ENCODE measurements around the gene NYAP1.

NYAP1 gene

DNA sequence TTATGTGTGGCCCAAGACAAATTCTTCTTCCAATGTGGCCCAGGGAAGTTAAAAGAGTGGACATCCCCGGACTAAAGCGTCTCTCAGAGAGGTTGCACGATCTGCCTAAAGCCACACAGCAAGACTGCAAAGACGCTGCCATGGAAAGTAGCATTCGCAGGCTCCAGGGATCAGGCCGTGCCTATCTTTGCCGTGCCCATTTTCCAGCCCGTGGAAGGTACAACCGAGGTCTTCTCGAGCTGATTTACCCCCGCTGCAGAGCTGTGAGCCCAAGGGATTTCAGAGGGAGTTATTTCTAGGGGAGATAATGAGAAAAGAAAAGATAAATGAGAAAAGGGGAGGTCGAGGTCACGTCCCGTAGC, 1.0 kb upstream of the NYAP1 start:
- peaks cover 6% of the 10 kb centered on the region for H4K20me1 ChIP-seq (ENCODE audit: insufficient read depth, low read length)
- peaks cover 16% of the 10 kb centered on the region for H3K79me2 ChIP-seq (ENCODE audit: insufficient read depth, low read length)
- peak overlapping the region; percentile 65 for H3K9ac ChIP-seq (ENCODE audit: low read depth, low read length)
- peaks cover 7% of the 10 kb centered on the region for H3K27me3 ChIP-seq (ENCODE audit: insufficient read depth, low read length, poor library complexity)
- H2AFZ ChIP-seq (ENCODE audit: low read depth, low read length) = peak overlapping the region; percentile 71
- H3K27ac ChIP-seq (ENCODE audit: low read length) = peak overlapping the region; percentile 20; the same call in 1 of the 2 replicates
- DNase-seq = no peak
- peak overlapping the region; percentile 28 to 66; a peak in 3 of 4 replicates for H3K4me3 ChIP-seq (ENCODE audit: low read depth in 1 of 2, low read length in 2 of 2)
- H3K9me3 ChIP-seq (ENCODE audit: insufficient read depth, low read length, severe bottlenecking) = no peaks in the 10 kb centered on the region
- H3K36me3 ChIP-seq (ENCODE audit: insufficient read depth, low read length) = no peaks in the 10 kb centered on the region; the same call in 1 of the 2 replicates
- TF ChIP-seq, protein P1, sequence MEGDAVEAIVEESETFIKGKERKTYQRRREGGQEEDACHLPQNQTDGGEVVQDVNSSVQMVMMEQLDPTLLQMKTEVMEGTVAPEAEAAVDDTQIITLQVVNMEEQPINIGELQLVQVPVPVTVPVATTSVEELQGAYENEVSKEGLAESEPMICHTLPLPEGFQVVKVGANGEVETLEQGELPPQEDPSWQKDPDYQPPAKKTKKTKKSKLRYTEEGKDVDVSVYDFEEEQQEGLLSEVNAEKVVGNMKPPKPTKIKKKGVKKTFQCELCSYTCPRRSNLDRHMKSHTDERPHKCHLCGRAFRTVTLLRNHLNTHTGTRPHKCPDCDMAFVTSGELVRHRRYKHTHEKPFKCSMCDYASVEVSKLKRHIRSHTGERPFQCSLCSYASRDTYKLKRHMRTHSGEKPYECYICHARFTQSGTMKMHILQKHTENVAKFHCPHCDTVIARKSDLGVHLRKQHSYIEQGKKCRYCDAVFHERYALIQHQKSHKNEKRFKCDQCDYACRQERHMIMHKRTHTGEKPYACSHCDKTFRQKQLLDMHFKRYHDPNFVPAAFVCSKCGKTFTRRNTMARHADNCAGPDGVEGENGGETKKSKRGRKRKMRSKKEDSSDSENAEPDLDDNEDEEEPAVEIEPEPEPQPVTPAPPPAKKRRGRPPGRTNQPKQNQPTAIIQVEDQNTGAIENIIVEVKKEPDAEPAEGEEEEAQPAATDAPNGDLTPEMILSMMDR (IDR thresholded peaks at IDR 0.05; ENCODE audit: borderline replicate concordance, extremely low read depth, low read length, poor library complexity, severe bottlenecking) = no peak
- peak overlapping the region; percentile 98 for H3K4me2 ChIP-seq (ENCODE audit: insufficient read depth, low read length)
- H3K4me1 ChIP-seq (ENCODE audit: insufficient read depth, low read length) = peaks cover 23% of the 10 kb centered on the region
- ATAC-seq (ENCODE audit: insufficient read depth, low read depth) = no peak

DNA sequence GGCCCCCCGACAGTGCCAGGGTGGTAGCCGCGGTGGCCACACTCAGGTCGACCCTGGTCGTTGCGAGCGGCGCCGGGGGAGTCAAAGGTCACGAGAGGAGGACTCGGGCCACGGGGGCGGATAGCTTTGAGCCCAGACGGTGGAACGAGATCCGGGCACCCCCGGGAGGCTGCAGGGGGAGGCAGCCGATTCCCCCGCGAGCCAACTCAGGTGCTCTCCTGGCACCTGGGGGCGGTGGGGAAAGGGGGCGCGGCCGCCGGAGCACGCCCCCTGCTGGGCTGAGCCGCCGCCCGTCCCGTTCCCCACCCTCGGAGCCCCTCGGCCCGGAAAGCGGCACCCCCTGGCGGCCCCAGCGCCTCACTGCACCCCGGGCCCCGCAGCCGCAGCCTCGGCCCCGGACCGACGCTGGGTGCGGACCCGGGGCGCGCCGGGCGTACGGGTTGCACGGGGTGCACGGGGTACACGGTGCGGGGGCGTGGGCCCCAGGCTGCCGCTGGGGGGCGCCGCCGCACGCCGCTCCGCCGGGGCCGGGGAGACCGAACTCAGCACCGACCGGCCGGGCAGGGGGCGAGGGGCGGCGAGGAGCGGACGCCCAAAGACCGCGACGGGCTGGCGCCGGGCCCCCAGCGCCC, 521 bp upstream of the NYAP1 start:
- H3K27ac ChIP-seq (ENCODE audit: low read length) = peak overlapping the region; percentile 20; the same call in 1 of the 2 replicates
- H3K9me3 ChIP-seq (ENCODE audit: insufficient read depth, low read length, severe bottlenecking) = no peaks in the 10 kb centered on the region
- H3K4me3 ChIP-seq (ENCODE audit: low read depth in 1 of 2, low read length in 2 of 2) = peak overlapping the region; percentile 28 to 66; a peak in 3 of 4 replicates
- no peaks in the 10 kb centered on the region; the same call in 1 of the 2 replicates for H3K36me3 ChIP-seq (ENCODE audit: insufficient read depth, low read length)
- H3K79me2 ChIP-seq (ENCODE audit: insufficient read depth, low read length) = peaks cover 11% of the 10 kb centered on the region
- H3K27me3 ChIP-seq (ENCODE audit: insufficient read depth, low read length, poor library complexity) = peaks cover 7% of the 10 kb centered on the region
- peak overlapping the region; percentile 71 for H2AFZ ChIP-seq (ENCODE audit: low read depth, low read length)
- no peak for TF ChIP-seq EZH2 (IDR thresholded peaks at IDR 0.05; ENCODE audit: borderline replicate concordance, low read depth, low read length, severe bottlenecking)
- TF ChIP-seq, protein P1 (IDR thresholded peaks at IDR 0.05; ENCODE audit: borderline replicate concordance, extremely low read depth, low read length, poor library complexity, severe bottlenecking) = peak; percentile 92
- H3K4me2 ChIP-seq (ENCODE audit: insufficient read depth, low read length) = peak overlapping the region; percentile 98
- peak; percentile 58 for ATAC-seq (ENCODE audit: insufficient read depth, low read depth)
- H3K4me1 ChIP-seq (ENCODE audit: insufficient read depth, low read length) = peaks cover 19% of the 10 kb centered on the region
- peak; percentile 79 for DNase-seq
- peak overlapping the region; percentile 65 for H3K9ac ChIP-seq (ENCODE audit: low read depth, low read length)
- peaks cover 2% of the 10 kb centered on the region; the same call in 1 of the 2 replicates for H4K20me1 ChIP-seq (ENCODE audit: insufficient read depth, low read length)

DNA sequence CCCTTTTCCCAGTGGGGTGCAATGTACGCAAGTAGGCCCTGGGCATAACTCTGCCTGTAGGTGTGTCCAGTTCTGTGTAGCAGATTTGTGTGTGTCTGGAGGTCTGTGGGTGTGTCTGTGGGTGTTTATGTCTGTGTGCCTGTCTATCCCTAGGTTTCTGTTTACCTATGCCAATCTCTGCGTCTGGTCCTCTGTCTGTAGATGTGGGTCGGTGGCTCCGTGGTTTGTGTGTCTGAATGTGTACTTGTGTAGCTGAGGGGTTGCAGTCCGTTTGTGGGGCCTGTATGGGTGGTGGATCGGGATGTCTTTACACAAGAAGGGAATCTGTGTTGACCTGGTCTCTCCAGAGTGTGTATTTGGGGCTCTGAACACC, 932 bp downstream of the NYAP1 start:
- no peak overlapping the region for H3K27ac ChIP-seq (ENCODE audit: low read length)
- peaks cover under 1% of the 10 kb centered on the region; the same call in 1 of the 2 replicates for H3K79me2 ChIP-seq (ENCODE audit: insufficient read depth, low read length)
- DNase-seq (no peak), ATAC-seq (ENCODE audit: insufficient read depth, low read depth) (no peak)
- TF ChIP-seq, protein P1 (IDR thresholded peaks at IDR 0.05; ENCODE audit: borderline replicate concordance, extremely low read depth, low read length, poor library complexity, severe bottlenecking) = no peak
- TF ChIP-seq EZH2 (IDR thresholded peaks at IDR 0.05; ENCODE audit: borderline replicate concordance, low read depth, low read length, severe bottlenecking) = no peak
- no peak overlapping the region for H3K9ac ChIP-seq (ENCODE audit: low read depth, low read length)
- H2AFZ ChIP-seq (ENCODE audit: low read depth, low read length) = no peak overlapping the region
- no peaks in the 10 kb centered on the region for H3K9me3 ChIP-seq (ENCODE audit: insufficient read depth, low read length, severe bottlenecking)
- H4K20me1 ChIP-seq (ENCODE audit: insufficient read depth, low read length) = peaks cover 2% of the 10 kb centered on the region; the same call in 1 of the 2 replicates
- peaks cover 15% of the 10 kb centered on the region for H3K4me1 ChIP-seq (ENCODE audit: insufficient read depth, low read length)
- no peaks in the 10 kb centered on the region for H3K36me3 ChIP-seq (ENCODE audit: insufficient read depth, low read length)
- H3K27me3 ChIP-seq (ENCODE audit: insufficient read depth, low read length, poor library complexity) = peaks cover 7% of the 10 kb centered on the region
- H3K4me2 ChIP-seq (ENCODE audit: insufficient read depth, low read length) = no peak overlapping the region
- no peak overlapping the region for H3K4me3 ChIP-seq (ENCODE audit: low read depth in 1 of 2, low read length in 2 of 2)
